Hematopoietic multipotent progenitor cell treated with erythropoietin and hydrocortisone succinate and interleukin-3 and kit ligand, for 4 days (in vitro differentiated cells): ENCODE measurements around the gene ATAD3B.

Experiments used
- DNase-seq: peaks from one replicate; pipeline ENCODE4 v3.0.0-alpha.2; 2015

Gene ATAD3B

DNA sequence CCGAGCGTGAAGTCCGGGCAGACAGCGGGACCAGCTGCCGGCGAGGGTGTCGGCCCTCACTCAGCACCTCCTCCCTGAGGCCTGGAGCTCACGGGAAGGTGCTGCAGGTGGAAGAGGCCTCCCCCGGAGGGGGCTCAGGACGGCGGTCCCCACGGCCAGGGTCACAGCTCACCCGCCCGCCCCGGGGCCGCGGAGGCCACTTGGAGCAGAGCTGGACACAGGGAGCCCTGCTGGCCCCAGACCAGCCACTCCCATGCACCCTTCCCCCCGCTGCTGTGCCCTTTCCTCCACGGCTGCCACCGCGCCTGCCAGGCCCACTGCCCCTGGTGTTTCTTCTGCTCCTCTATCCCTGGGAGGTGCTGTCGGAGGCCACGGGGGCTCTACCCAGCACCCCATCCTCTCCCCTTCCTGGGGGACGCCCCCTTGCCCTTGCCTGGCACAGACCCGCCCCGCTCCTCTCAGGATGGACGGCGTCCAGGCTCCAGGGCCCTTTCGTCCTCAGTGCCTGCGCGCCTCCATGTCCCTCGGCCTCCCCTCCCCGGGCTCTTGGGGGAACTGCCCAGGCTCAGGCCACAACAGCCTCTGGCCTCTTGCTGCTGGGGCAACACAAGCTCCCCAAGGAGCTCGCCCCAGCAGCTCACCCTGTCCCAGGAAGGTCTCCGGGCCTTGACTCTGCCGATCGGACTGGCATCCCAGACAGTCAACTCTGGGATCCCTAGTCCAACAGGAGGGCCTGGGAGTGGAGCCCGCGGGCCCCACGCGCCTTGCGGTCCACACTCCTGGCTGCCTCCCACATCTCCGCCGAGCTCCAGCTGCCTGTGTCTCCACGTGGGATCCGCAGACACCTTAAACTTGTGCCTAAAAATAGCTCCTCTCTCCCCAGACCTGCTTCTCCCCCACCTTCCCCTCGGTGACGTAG lies 64.7 kb downstream of the ATAD3B start:
- no peak for DNase-seq

DNA sequence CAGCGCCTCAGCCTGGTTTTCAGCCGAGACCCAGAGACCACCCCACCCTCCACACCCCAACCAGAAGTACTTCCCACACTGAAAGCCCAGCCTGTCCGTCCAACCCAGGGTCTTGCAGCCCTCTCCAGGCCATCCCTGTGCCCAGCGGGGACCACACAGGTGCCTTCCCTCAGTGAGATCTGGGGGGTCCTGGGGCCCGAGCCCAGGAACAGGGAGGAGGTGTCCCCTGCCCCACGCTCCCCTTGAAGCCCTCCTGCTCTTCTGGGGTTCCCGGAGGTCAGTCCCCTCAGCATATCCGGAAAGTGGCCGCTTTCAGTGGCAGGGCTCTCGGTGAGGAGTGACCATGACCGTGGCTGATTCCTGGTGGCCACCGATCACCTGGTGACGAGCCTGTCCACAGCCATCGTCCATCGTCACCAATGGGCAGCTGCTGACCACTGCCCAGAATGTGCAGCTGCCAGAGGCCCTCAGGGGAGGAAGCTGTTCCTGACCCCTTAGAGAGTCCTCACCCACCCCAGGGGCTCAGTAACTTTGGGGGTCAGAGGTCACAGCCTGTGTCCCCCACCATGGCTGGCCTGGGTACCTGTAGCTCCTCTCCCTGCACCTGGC lies 65.5 kb downstream of the ATAD3B start:
- no peak for DNase-seq

DNA sequence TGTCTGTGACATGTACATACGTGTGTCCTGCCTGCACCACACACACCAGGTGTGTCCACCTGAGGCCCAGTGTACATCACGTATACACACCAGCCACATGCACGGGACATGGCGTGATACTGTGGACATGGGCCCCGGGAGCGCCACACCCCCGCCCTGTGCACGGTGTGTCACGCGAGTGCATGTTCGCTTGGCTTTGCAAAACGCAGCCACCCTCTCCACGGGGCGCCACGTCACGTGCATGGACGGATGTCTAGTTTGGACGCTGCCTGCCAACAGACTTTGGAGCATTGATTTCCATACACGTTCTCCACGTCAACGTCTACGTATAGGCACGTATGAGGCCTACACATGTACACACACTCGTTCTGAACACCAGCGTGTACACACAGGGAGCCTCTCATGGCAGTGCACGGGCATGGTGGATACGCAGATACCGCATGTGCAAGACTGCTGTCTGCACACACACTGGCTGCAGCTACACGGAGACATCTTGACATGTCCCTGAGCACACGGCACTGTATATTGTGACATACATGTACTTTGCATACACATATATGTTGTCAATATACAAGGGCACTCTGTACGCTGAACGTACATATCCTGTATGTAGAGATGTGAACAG lies 66.2 kb downstream of the ATAD3B start:
- no peak for DNase-seq

DNA sequence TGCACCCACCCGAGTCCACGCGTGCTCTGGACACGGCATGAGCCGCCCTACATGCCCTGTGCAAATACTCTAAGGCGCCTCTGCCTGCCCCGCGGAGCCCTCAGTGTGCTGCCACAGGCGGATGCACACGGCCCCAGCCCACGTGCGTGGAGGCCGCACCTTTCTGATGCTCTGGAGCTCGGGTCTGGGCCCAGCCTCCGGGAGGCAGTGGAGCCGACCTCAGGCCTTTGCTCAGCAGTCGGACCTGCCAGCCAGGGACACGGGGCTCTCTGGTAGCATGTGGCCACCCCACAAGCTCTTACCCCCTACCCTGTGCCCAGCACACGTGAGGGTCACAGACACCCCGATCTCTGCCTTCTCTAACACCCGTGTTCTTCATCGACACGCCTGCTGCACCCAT lies 66.8 kb downstream of the ATAD3B start:
- no peak for DNase-seq

DNA sequence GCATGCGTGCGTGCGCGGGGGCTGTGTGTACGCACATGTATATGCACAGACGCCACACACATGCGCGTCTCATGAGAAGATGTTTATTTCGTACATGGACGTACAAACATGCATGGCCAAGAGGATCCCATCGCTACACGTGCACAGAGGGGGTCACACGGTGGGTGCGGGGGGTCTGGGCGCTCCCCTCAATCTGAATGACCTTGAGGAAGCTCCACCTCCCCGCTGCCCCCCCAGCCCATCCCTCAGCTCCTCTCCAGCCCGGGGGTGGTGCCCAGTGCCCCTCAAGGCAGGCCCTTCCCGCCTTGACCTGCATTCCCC lies 67.4 kb downstream of the ATAD3B start:
- no peak for DNase-seq

DNA sequence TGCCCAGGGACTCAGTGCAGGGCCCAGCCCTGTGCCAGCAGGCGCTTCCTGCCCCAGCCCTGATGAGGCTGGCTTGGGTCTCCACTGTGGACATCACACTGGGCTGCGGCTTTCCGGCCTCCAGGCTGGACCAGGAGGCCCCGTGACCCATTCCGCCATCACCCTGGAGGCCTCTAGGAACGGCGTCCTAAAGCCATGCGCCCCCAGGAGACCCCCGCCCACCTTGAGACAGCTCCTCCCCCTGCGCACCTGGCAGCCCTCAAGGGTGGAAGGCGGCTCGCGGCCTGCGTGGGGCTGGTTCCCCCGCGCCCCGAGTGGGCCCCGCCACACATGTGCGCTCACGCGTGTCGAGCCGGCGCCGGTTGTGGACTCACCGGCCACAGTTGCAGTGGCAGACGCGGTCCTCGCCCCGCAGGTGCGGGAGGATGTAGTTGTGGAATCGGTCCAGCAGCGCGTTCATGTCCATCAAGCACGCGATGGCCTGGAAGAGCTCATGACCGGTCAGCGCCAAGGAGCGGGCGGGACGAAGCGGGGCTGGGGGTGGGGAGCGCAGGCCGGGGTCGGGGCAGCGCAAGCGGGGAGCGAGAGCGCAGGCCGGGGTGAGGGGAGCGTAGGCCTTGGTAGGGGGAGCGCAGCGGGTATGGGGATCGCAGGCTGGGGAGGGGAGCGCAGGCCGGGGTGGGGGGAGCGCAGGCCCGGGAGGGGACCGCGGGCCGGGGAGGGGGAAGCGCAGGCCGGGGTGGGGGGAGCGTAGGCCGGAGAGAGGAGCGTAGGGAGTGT lies 67.9 kb downstream of the ATAD3B start:
- DNase-seq = no peak

DNA sequence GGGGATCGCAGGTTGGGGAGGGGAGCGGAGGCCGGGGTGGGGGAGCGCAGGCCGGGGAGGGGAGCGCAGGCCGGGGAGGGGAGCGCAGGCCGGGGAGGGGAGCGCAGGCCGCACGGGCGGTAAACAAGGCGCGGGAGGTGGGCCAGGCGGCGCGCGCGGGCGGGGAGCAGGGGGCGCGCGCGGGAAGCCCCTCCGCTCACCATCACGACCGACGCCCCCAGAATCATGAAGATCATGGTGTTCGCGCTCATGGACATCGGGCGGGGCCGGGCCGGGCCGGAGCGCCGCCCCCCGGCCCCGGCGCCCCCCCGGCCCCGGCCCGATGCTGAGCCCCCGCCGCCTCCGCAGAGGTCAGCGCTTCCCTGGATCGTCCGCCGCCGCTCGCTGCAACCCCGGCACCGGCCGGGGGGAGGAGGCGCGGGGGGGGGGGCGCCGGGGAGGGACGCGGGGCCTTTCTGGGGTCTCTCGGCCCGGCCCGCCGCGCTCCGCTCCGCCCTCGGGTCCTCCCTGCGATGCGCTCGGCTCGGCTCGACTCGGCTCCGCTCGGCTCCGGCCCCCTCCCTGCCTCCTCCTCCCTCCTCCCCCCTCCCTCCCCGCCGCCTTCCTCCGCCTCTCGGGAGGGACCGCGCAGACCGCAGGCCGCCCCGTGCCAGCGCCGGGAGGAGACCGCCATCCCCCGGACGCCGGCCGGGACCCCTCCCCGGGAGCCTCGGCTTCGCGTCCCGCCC lies 68.7 kb downstream of the ATAD3B start, which contains the start of gene TMEM240:
Gene TMEM240, minus strand, starts transcription at position 535 of the 728 bp plus-strand sequence. Its CDS starts 278 bp downstream, at position 257.
- peak; percentile 81 for DNase-seq

DNA sequence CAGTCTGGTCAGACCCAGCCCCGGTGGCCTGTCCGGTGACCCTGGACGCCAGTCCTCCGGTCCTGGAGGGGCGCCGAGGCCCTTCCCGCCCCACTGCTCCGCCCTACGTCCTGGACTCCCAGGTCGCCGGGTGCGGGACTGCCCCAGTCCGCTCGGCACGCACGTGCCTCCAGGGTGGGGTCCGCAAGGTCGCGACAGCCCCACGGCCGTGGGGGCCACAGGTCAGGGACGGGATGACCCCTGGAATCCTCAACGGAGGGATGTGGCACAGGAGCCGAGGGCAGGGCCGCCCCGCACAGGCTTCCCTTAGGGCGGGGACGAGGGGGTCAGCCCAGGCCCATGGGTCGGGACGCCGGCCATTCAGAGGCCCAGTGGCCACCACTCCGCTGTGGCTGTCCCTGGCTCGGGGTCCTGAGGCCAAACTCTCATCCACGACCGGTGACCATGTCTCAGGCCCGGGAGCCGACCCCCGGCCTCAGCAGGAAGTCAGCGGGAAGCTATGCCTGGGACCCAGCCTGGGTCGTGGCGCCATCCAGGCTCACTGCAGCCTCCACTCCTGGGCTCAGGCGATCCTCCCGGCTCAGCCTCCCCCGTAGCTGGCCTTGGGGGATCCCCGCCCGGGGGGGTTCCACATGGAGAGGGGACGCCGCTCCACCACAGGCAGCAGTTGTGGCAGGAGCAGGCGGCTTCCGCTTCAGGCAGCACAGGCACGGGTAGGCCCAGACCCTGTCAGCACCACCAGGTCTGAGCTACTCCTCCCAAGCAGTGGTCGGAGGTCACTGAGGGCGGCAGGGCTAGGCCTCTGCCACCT lies 69.5 kb downstream of the ATAD3B start:
- DNase-seq = no peak

DNA sequence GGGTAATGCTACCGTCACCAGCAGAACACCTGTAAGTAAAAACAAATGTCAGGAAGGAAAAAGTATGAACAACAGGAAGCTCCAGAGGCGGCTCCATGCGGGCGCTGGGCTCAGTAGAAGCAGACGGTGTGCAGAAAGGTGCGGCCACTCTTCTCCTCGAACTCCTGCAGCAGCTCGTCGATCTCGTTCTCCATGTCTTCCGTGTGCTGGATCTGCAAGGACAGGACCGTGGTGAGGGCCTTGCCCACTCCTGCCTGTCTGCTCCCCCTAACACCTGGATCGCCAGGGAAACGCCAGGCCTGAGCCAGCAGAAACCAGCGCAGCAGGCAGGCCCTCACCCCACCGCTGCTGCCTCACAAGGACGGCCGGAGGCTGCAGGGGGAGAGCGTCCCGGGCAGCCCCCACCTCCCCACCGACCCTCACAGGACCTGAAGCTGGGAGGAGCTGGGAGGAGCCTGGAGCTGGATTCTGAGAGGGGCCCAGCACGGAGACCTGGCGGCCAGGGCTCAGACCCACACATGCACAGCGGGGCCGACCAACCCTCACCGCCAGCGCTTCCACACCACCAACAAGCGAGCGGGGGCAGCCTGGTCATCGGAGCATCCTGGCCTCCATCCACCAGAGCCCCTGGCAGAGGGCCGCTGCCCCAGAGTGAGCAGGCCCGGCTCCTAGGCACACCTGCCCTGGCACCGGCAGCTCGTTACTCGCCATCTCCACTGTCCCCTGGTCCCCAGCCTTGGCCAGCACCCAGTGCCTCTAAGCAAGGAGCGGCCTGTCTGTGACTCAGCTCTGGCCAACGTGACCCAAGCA lies 70.6 kb downstream of the ATAD3B start:
- DNase-seq = no peak

DNA sequence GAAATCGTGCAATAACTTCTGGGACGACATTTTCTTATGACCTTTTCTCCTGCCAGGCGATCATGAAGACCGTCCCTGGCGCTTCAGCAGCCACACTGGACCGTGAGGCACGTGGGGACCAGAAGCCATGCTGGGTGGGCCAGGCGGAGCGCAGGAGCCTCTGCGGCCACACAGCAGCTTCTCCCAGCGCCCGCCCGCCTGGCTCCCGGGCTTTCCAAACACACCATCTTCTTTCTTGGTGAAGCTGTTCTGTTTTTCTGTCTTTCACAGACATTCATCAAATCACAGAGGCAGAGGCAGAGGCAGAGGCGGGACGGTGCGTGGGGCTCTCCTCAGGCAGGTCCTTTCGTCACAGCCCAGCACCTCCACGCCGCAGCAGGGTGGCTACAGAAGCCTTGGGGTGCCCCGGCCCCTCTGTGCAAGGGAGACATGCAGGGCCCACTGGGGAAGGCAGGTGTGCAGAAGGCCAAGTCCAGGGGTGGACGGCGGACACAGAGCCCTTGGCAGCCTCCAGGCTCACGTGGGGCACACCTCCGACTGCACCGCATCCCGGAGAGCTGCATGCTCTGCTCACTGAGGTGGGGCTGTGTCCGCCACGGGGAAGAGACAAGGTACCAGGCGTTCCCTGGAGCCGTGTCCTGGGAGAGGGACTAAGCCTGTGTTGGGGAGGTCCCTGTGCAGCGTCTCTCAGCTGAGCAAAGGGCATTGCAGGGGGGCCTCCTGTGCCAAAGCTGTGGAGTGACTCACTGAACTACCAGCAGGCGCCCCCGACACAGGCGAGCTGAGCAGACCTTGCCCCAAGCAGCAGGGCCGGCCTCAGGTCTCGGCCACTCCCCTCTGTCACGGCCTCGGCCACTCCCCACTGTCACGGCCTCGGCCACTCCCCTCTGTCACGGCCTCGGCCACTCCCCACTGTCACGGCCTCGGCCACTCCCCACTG lies 71.5 kb downstream of the ATAD3B start:
- peak; percentile 25 for DNase-seq

DNA sequence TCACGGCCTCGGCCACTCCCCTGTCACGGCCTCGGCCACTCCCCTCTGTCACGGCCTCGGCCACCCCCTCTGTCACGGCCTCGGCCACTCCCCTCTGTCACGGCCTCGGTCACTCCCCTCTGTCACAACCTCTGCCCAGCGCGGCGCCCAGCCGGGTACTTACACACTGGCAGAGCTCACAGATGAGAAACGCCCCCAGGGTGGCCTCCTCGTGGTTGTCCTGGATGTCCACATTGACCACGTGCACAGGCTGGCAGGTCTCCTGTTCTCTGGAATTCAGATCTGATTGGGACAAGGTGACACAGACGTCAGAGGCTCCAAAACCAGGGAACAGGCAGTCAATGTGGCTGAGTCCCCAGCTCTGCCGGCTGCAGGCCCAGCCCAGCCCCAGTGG lies 72.1 kb downstream of the ATAD3B start:
- DNase-seq = peak; percentile 37

DNA sequence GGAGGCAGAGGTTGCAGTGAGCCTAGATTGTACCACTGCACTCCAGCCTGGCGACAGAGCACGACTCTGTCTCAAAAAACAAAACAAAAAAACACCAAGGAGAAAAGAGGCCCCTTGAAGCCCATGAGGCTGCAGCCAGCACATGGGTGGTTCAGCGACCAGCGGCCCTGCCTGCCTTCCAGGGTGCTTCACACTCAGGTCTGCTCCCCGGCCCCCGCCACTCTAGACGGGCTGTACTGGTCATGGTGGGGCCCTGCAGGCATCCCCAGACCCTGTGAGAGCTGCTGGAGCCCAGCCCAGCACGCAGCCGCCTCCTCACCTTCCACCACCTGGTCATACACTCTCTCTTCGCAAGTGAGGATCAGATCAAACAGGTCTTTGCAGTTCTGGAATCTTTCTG lies 73.0 kb downstream of the ATAD3B start:
- no peak for DNase-seq
